GM10248 (cell line): Measurements from ENCODE around the gene FASN.

Source experiments
- CTCF ChIA-PET: fragments of 300-600 bp; sonication (Branson Sonifier 250); formaldehyde crosslinking; extraction: SDS; loops from one replicate; lab custom pipeline; 2021; ENCODE audit warnings: antibody characterized with exemption; lab: Yijun Ruan, JAX
- POLR2A ChIA-PET: fragments of 350-650 bp; sonication (Branson Sonifier 250); formaldehyde crosslinking; extraction: SDS; loops from one replicate; lab custom pipeline; 2020; ENCODE audit warnings: antibody characterized with exemption; lab: Yijun Ruan, JAX
- DNase-seq: peaks from one replicate; pipeline ENCODE4 v3.0.0; 2012; ENCODE audit errors: extremely low spot score
- CTCF ChIP-seq: IDR thresholded peaks from 2 replicates; pipeline ENCODE4 v1.5.1; 2012; ENCODE audit warnings: mild to moderate bottlenecking, low read depth; ENCODE audit errors: extremely low read depth, missing control alignments, control extremely low read depth

The FASN gene

GRCh38 chr17:82126556-82127314 is 28.7 kb upstream of the FASN start:
- no peak for TF ChIP-seq CTCF
- no peak for DNase-seq
- ChIA-PET CTCF (interaction anchor here (1.0 to 2.3 kb wide), 3 partner anchors 12 to 21 kb away, joined by 3 to 6 read pairs (median 4); no protein-coding TSS in a partner anchor), POLR2A (no interaction called here)

GRCh38 chr17:82124101-82124500 is 26.1 kb upstream of the FASN start:
- CTCF ChIA-PET: interaction anchor here (0.8 to 1.6 kb wide), 2 partner anchors 18 to 86 kb away, joined by 3 to 4 read pairs; partner anchors contain the start of gene DCXR
- POLR2A ChIA-PET: no interaction called here
- no peak for TF ChIP-seq CTCF
- DNase-seq: no peak

- POLR2A ChIA-PET: no interaction called here
- CTCF ChIA-PET: interaction anchor here (1.0 to 1.3 kb wide), 4 partner anchors 9 to 114 kb away, joined by 3 to 6 read pairs (median 4); no protein-coding TSS in a partner anchor
- no peak for TF ChIP-seq CTCF
- DNase-seq: no peak
These were observed 23.9 kb upstream of the FASN start for GRCh38 chr17:82121660-82122629.

- no peak for DNase-seq
- POLR2A ChIA-PET: no interaction called here
- CTCF ChIA-PET: interaction anchor here (1.0 to 1.3 kb wide), 4 partner anchors 8 to 114 kb away, joined by 3 to 6 read pairs (median 4); no protein-coding TSS in a partner anchor
- no peak for TF ChIP-seq CTCF
These were observed 23.2 kb upstream of the FASN start for GRCh38 chr17:82121246-82121645.

- POLR2A ChIA-PET: no interaction called here
- CTCF ChIA-PET: interaction anchor here (1.0 kb wide), 1 partner anchor 34 kb away, joined by 3 read pairs; no protein-coding TSS in a partner anchor
- no peak for DNase-seq
- no peak for TF ChIP-seq CTCF
These were observed 22.1 kb upstream of the FASN start for GRCh38 chr17:82120148-82120547.

- POLR2A ChIA-PET: no interaction called here
- CTCF ChIA-PET: no interaction called here
- DNase-seq: no peak
- TF ChIP-seq CTCF: no peak
These were observed 20.9 kb upstream of the FASN start for GRCh38 chr17:82118815-82119380.
